Medulla oblongata (tissue), 1 donor: ENCODE data around the gene USP10.
A peak's percentile ranks its signal among the peaks of the same experiment; 100 is the strongest.

Experiments
- DNase-seq: peaks from one replicate; pipeline ENCODE4 v3.0.0-alpha.2; 2015; ENCODE audit errors: extremely low spot score

The USP10 gene

GRCh38 chr16:84699712-84700445 is at the start of gene USP10:
TSS of gene USP10 (plus strand) at chr16:84700000. CDS start at chr16:84700091, 91 bp downstream.
- DNase-seq, result peak; percentile 83

- DNase-seq, result no peak
Observed at GRCh38 chr16:84650062-84650991, 49.5 kb upstream of the USP10 start.

- no peak for DNase-seq
Observed at GRCh38 chr16:84652566-84652965, 47.2 kb upstream of the USP10 start.

GRCh38 chr16:84654238-84654637 is 45.6 kb upstream of the USP10 start:
- no peak for DNase-seq

- DNase-seq, result no peak
Observed at GRCh38 chr16:84654998-84655397, 44.8 kb upstream of the USP10 start.

- DNase-seq, result no peak
Observed at GRCh38 chr16:84656649-84657048, 43.2 kb upstream of the USP10 start.

GRCh38 chr16:84657229-84657837 is 42.5 kb upstream of the USP10 start:
- DNase-seq, result no peak

GRCh38 chr16:84658690-84659089 is 41.1 kb upstream of the USP10 start:
- no peak for DNase-seq

GRCh38 chr16:84659656-84660300 is 40.0 kb upstream of the USP10 start:
- DNase-seq, result no peak

- no peak for DNase-seq
Observed at GRCh38 chr16:84660973-84661372, 38.8 kb upstream of the USP10 start.

- no peak for DNase-seq
Observed at GRCh38 chr16:84661418-84662060, 38.3 kb upstream of the USP10 start.

- no peak for DNase-seq
Observed at GRCh38 chr16:84662471-84662870, 37.3 kb upstream of the USP10 start.

- no peak for DNase-seq
Observed at GRCh38 chr16:84663433-84664101, 36.2 kb upstream of the USP10 start.

GRCh38 chr16:84665359-84665758 is 34.4 kb upstream of the USP10 start:
- DNase-seq, result no peak

GRCh38 chr16:84665843-84666242 is 34.0 kb upstream of the USP10 start:
- DNase-seq, result no peak

GRCh38 chr16:84667600-84668309 is 32.0 kb upstream of the USP10 start:
- DNase-seq, result no peak

- no peak for DNase-seq
Observed at GRCh38 chr16:84670063-84670462, 29.7 kb upstream of the USP10 start.

GRCh38 chr16:84672276-84673202 is 27.3 kb upstream of the USP10 start:
- peak; percentile 75 for DNase-seq

- no peak for DNase-seq
Observed at GRCh38 chr16:84673203-84673535, 26.6 kb upstream of the USP10 start.
